BLaER1 treated with 17β-estradiol and CSF1 and Interleukin-3, amounts not matched to agents 10 nM and 100 nM (cell line): ENCODE measurements around the gene SHH.

Experiments
- H3K27ac ChIP-seq, 11 experiments: shearing (Covaris generic); formaldehyde crosslinking; 2 replicates each; pipeline ENCODE4 v1.8.1; 2022
- H3K27me3 ChIP-seq, 11 experiments: shearing (Covaris generic); formaldehyde crosslinking; 2 replicates each; pipeline ENCODE4 v1.8.1; 2022
- H3K36me3 ChIP-seq, 11 experiments: shearing (Covaris generic); formaldehyde crosslinking; 2 replicates each; pipeline ENCODE4 v1.8.1; 2022
- H3K4me1 ChIP-seq, 10 experiments: shearing (Covaris generic); formaldehyde crosslinking; 2 replicates each; pipeline ENCODE4 v1.8.1; 2022
- H3K4me2 ChIP-seq, 11 experiments: shearing (Covaris generic); formaldehyde crosslinking; 2 replicates each; pipeline ENCODE4 v1.8.1; 2022
- H3K4me3 ChIP-seq, 10 experiments: shearing (Covaris generic); formaldehyde crosslinking; 2 replicates each; pipeline ENCODE4 v1.8.1; 2022
- H3K9ac ChIP-seq, 11 experiments: shearing (Covaris generic); formaldehyde crosslinking; 2 replicates each; pipeline ENCODE4 v1.8.1; 2022
- H3K9me3 ChIP-seq, 11 experiments: shearing (Covaris generic); formaldehyde crosslinking; replicated peaks in 1 of 11; 2 replicates each; pipeline ENCODE4 v1.8.1; 2022
- H4K20me1 ChIP-seq, 11 experiments: shearing (Covaris generic); formaldehyde crosslinking; 2 replicates each; pipeline ENCODE4 v1.8.1; 2022
- Cebpa-rat ChIP-seq, 11 experiments: shearing (Covaris generic); IDR thresholded peaks; 2 replicates each; pipeline ENCODE4 v1.8.1; 2022

The SHH gene

GRCh38 chr7:155795951-155796350, 16.3 kb downstream of the SHH start:
- H3K4me1 ChIP-seq, result peaks cover 18 to 33% (median 23%) of the 10 kb centered on the region in 10 experiments
- TF ChIP-seq Cebpa-rat (IDR thresholded peaks at IDR 0.05), result no peak
- H3K9ac ChIP-seq, result no peak overlapping the region
- H3K27me3 ChIP-seq, result peaks cover 1 to 15% (median 10%) of the 10 kb centered on the region in 11 experiments; a peak in 17 of 22 replicates
- no peak overlapping the region for H3K4me2 ChIP-seq
- no peaks in the 10 kb centered on the region for H3K9me3 ChIP-seq
- peaks cover 0 to 13% (median 0%) of the 10 kb centered on the region in 11 experiments; a peak in 6 of 22 replicates for H4K20me1 ChIP-seq
- no peak overlapping the region for H3K4me3 ChIP-seq
- H3K27ac ChIP-seq, result no peak overlapping the region
- no peaks in the 10 kb centered on the region for H3K36me3 ChIP-seq

DNA sequence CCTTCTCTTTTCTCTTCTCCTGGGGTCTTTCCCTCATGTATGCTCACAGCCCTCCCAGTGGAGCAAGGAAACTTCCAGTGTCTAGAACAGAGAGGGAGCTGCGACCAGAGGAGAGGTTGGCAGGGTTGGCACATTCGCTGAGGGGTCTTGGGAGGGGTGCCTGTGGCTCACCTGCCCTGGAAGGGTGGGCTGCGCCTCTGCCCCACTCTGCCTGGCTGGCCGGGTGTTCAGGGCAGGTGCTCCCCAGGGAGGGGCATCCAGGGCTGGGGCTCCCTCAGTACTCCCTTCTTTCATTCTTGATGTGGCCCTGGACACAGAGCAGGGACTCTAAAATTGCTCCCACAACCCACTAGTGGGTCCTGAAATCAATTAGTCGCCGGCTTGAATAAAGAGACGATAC, 16.9 kb downstream of the SHH start:
- Histone ChIP-seq H3K9me3 (no peaks in the 10 kb centered on the region), H3K36me3 (no peaks in the 10 kb centered on the region), H3K4me1 (peaks cover 18 to 33% (median 23%) of the 10 kb centered on the region in 10 experiments), H3K4me2 (no peak overlapping the region), H3K9ac (no peak overlapping the region), H3K27me3 (peaks cover 0 to 14% (median 5%) of the 10 kb centered on the region in 11 experiments; a peak in 10 of 22 replicates), H4K20me1 (peaks cover 0 to 10% (median 0%) of the 10 kb centered on the region in 11 experiments; a peak in 6 of 22 replicates), H3K4me3 (no peak overlapping the region), H3K27ac (no peak overlapping the region)
- TF ChIP-seq Cebpa-rat (IDR thresholded peaks at IDR 0.05), result no peak

- Histone ChIP-seq H3K4me1 (peaks cover 15 to 26% (median 18%) of the 10 kb centered on the region in 10 experiments), H3K36me3 (no peaks in the 10 kb centered on the region), H3K9me3 (no peaks in the 10 kb centered on the region), H3K9ac (no peak overlapping the region), H3K27ac (no peak overlapping the region), H3K27me3 (peaks cover 0 to 3% (median 0%) of the 10 kb centered on the region in 11 experiments; a peak in 2 of 22 replicates), H4K20me1 (peaks cover 0 to 12% (median 0%) of the 10 kb centered on the region in 11 experiments; a peak in 6 of 22 replicates), H3K4me3 (no peak overlapping the region), H3K4me2 (no peak overlapping the region; a peak in 1 of 22 replicates)
- no peak for TF ChIP-seq Cebpa-rat (IDR thresholded peaks at IDR 0.05)
These were observed 18.1 kb downstream of the SHH start for GRCh38 chr7:155794196-155794595.

DNA sequence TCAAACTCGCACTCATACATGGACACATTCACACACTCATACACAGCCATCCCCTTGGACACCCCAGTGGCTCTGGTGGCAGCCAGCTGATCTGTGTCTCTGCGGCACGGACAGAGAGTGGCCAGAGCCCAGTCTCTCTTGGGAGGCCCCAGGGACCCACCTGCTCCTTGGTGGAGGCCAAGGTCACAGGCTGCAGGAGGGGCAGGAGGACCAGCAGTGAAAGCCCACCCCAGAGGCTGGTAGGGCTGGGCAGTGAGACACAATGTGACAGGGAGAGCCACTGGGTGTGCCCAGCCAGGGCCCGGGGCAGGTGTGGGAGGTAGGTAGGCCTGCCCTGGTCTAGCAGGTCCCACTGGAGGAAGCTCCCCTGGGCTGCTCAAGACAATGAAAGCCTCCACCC, 18.5 kb downstream of the SHH start:
- Histone ChIP-seq H4K20me1 (peaks cover 0 to 15% (median 0%) of the 10 kb centered on the region in 11 experiments; a peak in 6 of 22 replicates), H3K27me3 (peaks cover 0 to under 1% (median 0%) of the 10 kb centered on the region in 11 experiments; a peak in 2 of 22 replicates), H3K4me1 (peaks cover 10 to 21% (median 14%) of the 10 kb centered on the region in 10 experiments), H3K9ac (no peak overlapping the region), H3K27ac (no peak overlapping the region), H3K4me2 (no peak overlapping the region; a peak in 1 of 22 replicates), H3K9me3 (no peaks in the 10 kb centered on the region), H3K36me3 (no peaks in the 10 kb centered on the region), H3K4me3 (no peak overlapping the region)
- no peak for TF ChIP-seq Cebpa-rat (IDR thresholded peaks at IDR 0.05)

- no peaks in the 10 kb centered on the region for H3K36me3 ChIP-seq
- peaks cover 0 to 14% (median 0%) of the 10 kb centered on the region in 11 experiments; a peak in 6 of 22 replicates for H4K20me1 ChIP-seq
- H3K4me2 ChIP-seq, result no peak overlapping the region
- no peaks in the 10 kb centered on the region for H3K9me3 ChIP-seq
- H3K27me3 ChIP-seq, result peaks cover 0 to 3% (median 0%) of the 10 kb centered on the region in 11 experiments; a peak in 7 of 22 replicates
- no peak overlapping the region for H3K4me3 ChIP-seq
- no peak for TF ChIP-seq Cebpa-rat (IDR thresholded peaks at IDR 0.05)
- peaks cover 4 to 15% (median 7%) of the 10 kb centered on the region in 10 experiments for H3K4me1 ChIP-seq
- H3K27ac ChIP-seq, result no peak overlapping the region
- no peak overlapping the region for H3K9ac ChIP-seq
These were observed 19.2 kb downstream of the SHH start for GRCh38 chr7:155792999-155793560.

DNA sequence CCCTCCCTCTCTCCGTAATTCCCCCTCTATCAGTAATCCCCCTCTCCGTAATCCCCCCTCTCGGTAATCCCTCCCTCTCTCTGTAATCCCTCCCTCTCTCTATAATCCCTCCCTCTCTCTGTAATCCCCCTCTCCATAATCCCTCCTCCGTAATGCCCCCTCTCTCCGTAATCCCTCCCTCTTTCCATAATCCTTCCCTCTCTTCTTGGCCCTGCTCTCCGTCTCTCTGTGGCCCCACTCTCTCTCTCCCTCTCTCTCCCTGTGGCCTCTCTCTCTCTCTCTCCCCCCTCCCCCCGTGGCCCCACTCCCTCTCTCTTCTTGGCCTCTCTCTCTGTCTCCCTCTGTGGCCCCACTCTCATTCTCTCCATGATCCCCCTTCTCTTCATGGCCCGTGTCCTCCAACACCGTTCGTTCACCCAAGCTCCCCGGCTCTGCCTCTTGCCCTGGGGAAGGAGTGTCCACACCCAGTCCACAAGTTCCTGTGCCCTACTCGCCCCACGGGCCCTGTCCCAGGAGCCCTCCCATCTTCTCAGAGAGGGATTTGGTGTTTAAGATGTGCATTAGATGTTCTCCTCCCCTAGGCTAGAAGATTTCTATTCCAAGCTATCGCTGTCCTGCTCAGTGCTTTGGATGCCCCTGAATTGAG, 19.8 kb downstream of the SHH start:
- no peak overlapping the region for H3K4me3 ChIP-seq
- H4K20me1 ChIP-seq, result peaks cover 0 to 7% (median under 1%) of the 10 kb centered on the region in 11 experiments; a peak in 9 of 22 replicates
- no peak overlapping the region for H3K9ac ChIP-seq
- peaks cover 5 to 9% (median 6%) of the 10 kb centered on the region in 11 experiments for H3K27me3 ChIP-seq
- peaks cover under 1 to 15% (median 5%) of the 10 kb centered on the region in 10 experiments; a peak in 18 of 20 replicates for H3K4me1 ChIP-seq
- no peaks in the 10 kb centered on the region for H3K36me3 ChIP-seq
- no peak overlapping the region for H3K4me2 ChIP-seq
- TF ChIP-seq Cebpa-rat (IDR thresholded peaks at IDR 0.05), result no peak
- 0 out of 22 replicates have a peak, but pooled peaks cover 0 to under 1% (median 0%) of the 10 kb centered on the region in 11 experiments for H3K9me3 ChIP-seq
- no peak overlapping the region for H3K27ac ChIP-seq

DNA sequence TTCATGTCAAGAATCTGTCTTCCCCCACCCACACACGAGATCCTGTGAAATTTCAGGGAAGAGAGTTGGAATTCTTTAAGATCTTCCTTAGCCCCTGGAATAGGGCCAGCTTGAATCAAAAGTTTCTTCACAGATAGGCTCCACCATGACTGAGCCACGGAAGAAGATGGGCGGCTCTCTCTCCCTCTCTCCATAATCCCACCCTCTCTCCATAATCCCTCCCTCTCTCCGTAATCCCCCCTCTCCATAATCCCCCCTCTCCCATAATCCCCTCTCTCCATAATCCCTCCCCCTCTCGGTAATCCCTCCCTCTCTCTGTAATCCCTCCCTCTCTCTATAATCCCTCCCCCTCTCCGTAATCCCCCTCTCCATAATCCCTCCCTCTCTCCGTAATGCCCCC, 20.4 kb downstream of the SHH start:
- H3K4me2 ChIP-seq, result no peak overlapping the region
- H3K36me3 ChIP-seq, result no peaks in the 10 kb centered on the region
- no peak overlapping the region for H3K27ac ChIP-seq
- peaks cover 0 to 12% (median 6%) of the 10 kb centered on the region in 11 experiments; a peak in 14 of 22 replicates for H4K20me1 ChIP-seq
- peaks cover 11 to 15% (median 12%) of the 10 kb centered on the region in 11 experiments for H3K27me3 ChIP-seq
- H3K9ac ChIP-seq, result no peak overlapping the region
- H3K9me3 ChIP-seq, result peaks cover 0 to 6% (median 0%) of the 10 kb centered on the region in 11 experiments; a peak in 4 of 22 replicates
- peaks cover 5 to 17% (median 10%) of the 10 kb centered on the region in 10 experiments; a peak in 17 of 20 replicates for H3K4me1 ChIP-seq
- TF ChIP-seq Cebpa-rat (IDR thresholded peaks at IDR 0.05), result no peak
- H3K4me3 ChIP-seq, result no peak overlapping the region

DNA sequence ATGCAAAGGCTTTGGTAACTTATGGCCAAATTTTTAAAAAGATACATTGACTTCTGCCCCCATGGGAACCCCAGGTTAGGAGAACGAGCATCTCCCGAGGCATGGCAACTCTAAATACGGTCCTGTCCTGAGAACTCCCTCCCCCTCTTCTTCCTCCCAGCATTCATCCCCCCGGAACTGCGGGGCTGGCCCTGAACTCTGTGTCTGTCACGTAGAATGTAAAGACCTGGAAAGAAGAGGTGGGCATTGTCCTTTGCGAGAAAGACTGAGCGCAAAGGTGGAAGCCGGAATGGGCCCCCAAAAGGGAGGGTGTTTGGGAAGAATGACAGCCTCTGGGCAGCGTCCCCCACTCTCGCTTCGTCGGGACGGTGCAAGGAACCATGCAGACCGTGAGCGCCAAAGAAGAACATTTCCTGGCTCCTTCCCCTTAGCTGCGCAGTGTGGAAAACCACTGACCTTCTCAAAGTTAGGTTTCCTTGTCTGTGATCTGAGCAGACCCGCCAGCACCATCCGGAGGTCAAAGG, 21.0 kb downstream of the SHH start:
- Histone ChIP-seq H3K9ac (no peak overlapping the region), H3K4me1 (peaks cover 5 to 17% (median 10%) of the 10 kb centered on the region in 10 experiments; a peak in 17 of 20 replicates), H3K27me3 (peaks cover 17 to 20% (median 18%) of the 10 kb centered on the region in 11 experiments), H3K4me3 (no peak overlapping the region), H4K20me1 (peaks cover 0 to 15% (median 7%) of the 10 kb centered on the region in 11 experiments; a peak in 12 of 22 replicates), H3K4me2 (no peak overlapping the region), H3K27ac (no peak overlapping the region), H3K36me3 (no peaks in the 10 kb centered on the region), H3K9me3 (peaks cover 0 to 7% (median 0%) of the 10 kb centered on the region in 11 experiments; a peak in 4 of 22 replicates)
- no peak for TF ChIP-seq Cebpa-rat (IDR thresholded peaks at IDR 0.05)

GRCh38 chr7:155790666-155791065, 21.6 kb downstream of the SHH start:
- no peaks in the 10 kb centered on the region for H3K36me3 ChIP-seq
- no peak for TF ChIP-seq Cebpa-rat (IDR thresholded peaks at IDR 0.05)
- peaks cover 5 to 17% (median 10%) of the 10 kb centered on the region in 10 experiments; a peak in 17 of 20 replicates for H3K4me1 ChIP-seq
- H3K4me2 ChIP-seq, result no peak overlapping the region
- H3K9ac ChIP-seq, result no peak overlapping the region
- H3K4me3 ChIP-seq, result no peak overlapping the region
- H3K27me3 ChIP-seq, result peaks cover 19 to 24% (median 24%) of the 10 kb centered on the region in 11 experiments
- peaks cover 0 to 17% (median 10%) of the 10 kb centered on the region in 11 experiments; a peak in 17 of 22 replicates for H4K20me1 ChIP-seq
- H3K9me3 ChIP-seq, result peaks cover 0 to 7% (median 0%) of the 10 kb centered on the region in 11 experiments; a peak in 4 of 22 replicates
- H3K27ac ChIP-seq, result no peak overlapping the region
